GM12878 (cell line): ENCODE data around the gene YJU2. TPM values are rescaled to one million over a fixed set of nuclear protein-coding genes. Genes with fewer than 3 reads are reported as not detected.

ENCODE experiments used
- BCL11A ChIP-seq: IDR thresholded peaks from 2 replicates; pipeline ENCODE4 v1.6.1; 2011; ENCODE audit warnings: low read depth, low read length
- BMI1 ChIP-seq: fragments of 450-650 bp; IDR thresholded peaks from 2 replicates; pipeline ENCODE4 v1.6.1; 2016; ENCODE audit warnings: mild to moderate bottlenecking, moderate library complexity, borderline replicate concordance
- CEBPZ ChIP-seq: fragments of 150-350 bp; IDR thresholded peaks from 2 replicates; pipeline ENCODE4 v1.6.1; 2016; ENCODE audit warnings: low read depth, low read length
- E2F4 ChIP-seq: IDR thresholded peaks from 2 replicates; pipeline ENCODE4 v1.6.1; 2012; ENCODE audit warnings: low read depth, low read length, improper control_type of control experiment
- JUNB ChIP-seq: IDR thresholded peaks from 2 replicates; pipeline ENCODE4 v1.6.1; 2016; ENCODE audit warnings: antibody characterized with exemption, mild to moderate bottlenecking
- NFYA ChIP-seq: IDR thresholded peaks from 2 replicates; pipeline ENCODE4 v1.6.1; 2011; ENCODE audit warnings: low read depth, mild to moderate bottlenecking, low read length, improper control_type of control experiment, borderline replicate concordance
- NR2F1 ChIP-seq: fragments of 450-650 bp; conservative IDR thresholded peaks from 2 replicates; pipeline ENCODE4 v1.6.1; 2017; ENCODE audit warnings: mild to moderate bottlenecking
- PBX3 ChIP-seq: IDR thresholded peaks from 2 replicates; pipeline ENCODE4 v1.6.1; 2011; ENCODE audit warnings: mild to moderate bottlenecking, low read depth, low read length, moderate library complexity; ENCODE audit not compliant: insufficient replicate concordance
- POLR2A ChIP-seq: IDR thresholded peaks from 2 replicates; pipeline ENCODE4 v1.6.1; 2011; ENCODE audit warnings: low read depth, mild to moderate bottlenecking, low read length
- PRDM15 ChIP-seq: fragments of 450-650 bp; formaldehyde crosslinking; IDR thresholded peaks from 2 replicates; pipeline ENCODE4 v1.4.0; 2020; ENCODE audit warnings: mild to moderate bottlenecking, moderate library complexity
- RUNX3 ChIP-seq: IDR thresholded peaks from 2 replicates; pipeline ENCODE4 v1.6.1; 2012; ENCODE audit warnings: low read length, inconsistent platforms
- SMC3 ChIP-seq: IDR thresholded peaks from 2 replicates; pipeline ENCODE4 v1.6.1; 2011; ENCODE audit warnings: low read length, improper control_type of control experiment, borderline replicate concordance
- SUPT20H ChIP-seq: IDR thresholded peaks from 2 replicates; pipeline ENCODE4 v1.6.1; 2011; ENCODE audit warnings: low read depth, mild to moderate bottlenecking, low read length, moderate library complexity, borderline replicate concordance; ENCODE audit not compliant: control insufficient read depth
- TBL1XR1 ChIP-seq: IDR thresholded peaks from 2 replicates; pipeline ENCODE4 v1.6.1; 2012; ENCODE audit warnings: low read depth, low read length, improper control_type of control experiment
- TCF7 ChIP-seq: IDR thresholded peaks from 2 replicates; pipeline ENCODE4 v1.6.1; 2014; ENCODE audit warnings: antibody characterized with exemption, borderline replicate concordance
- ZNF592 ChIP-seq: fragments of 450-650 bp; IDR thresholded peaks from 2 replicates; pipeline ENCODE4 v1.6.1; 2017; ENCODE audit warnings: mild to moderate bottlenecking, moderate library complexity
- polyA plus RNA-seq, 11 experiments: library from polyadenylated mRNA; depleted of rRNA in 4 of 11; unstranded in 6 of 11; stranded (reverse) in 5 of 11; fragments of >200 nt; fragmentation: Nextera tagmentation in 4 of 11; fragmentation: Illumina TruSeq in 1 of 11; extraction: Ambion mirVana in 4 of 11; extraction: Trizol in 1 of 11; gene quantifications; 1 replicate in 1 of 11; 2 replicates in 10 of 11; pipeline versions ENCODE4 v1.2.1 to v1.2.3, GENCODE V29; 2011 to 2016; ENCODE audit warnings: inconsistent platforms in 2 of 11, missing spikeins in 2 of 11, low read depth in 1 of 11
- total RNA-seq, 4 experiments: library from RNA; depleted of rRNA in 3 of 4; stranded (reverse); fragments of >200 nt in 3 of 4; fragmentation: Illumina TruSeq in 1 of 4; extraction: Trizol in 1 of 4; gene quantifications; 2 replicates each; pipeline versions ENCODE4 v1.2.1 to v1.2.3, GENCODE V29; 2013 to 2021

Gene YJU2
- total and polyA plus RNA-seq, 10 of the 15 experiments (the other 5 are each of a cell fraction or from before 2014, with no cell fraction given), result 0.26 to 40.7 (median 23.8) TPM

- no peak for TF ChIP-seq PBX3
- no peak for TF ChIP-seq NFYA
- peak; percentile 41; the same call in 1 of the 2 replicates for TF ChIP-seq NR2F1
- no peak for TF ChIP-seq TBL1XR1
- TF ChIP-seq ZNF592, result no peak
- no peak for TF ChIP-seq BCL11A
- TF ChIP-seq RUNX3, result peak; percentile 31; the same call in 1 of the 2 replicates
- no peak for TF ChIP-seq TCF7
- TF ChIP-seq SMC3, result peak; percentile 41; the same call in 1 of the 2 replicates
- TF ChIP-seq BMI1, result no peak
- no peak for TF ChIP-seq SUPT20H
- 0 out of 2 replicates have a peak, but pooled peaks have one; percentile 34 for TF ChIP-seq POLR2A
- no peak for TF ChIP-seq E2F4
- TF ChIP-seq PRDM15, result no peak
- no peak for TF ChIP-seq JUNB
- TF ChIP-seq CEBPZ, result no peak
Observed at GRCh38 chr19:4267101-4267900, 20.4 kb downstream of the YJU2 start (continued).
